Measurements from ENCODE around the gene NOTCH2. TPM values are rescaled to one million over a fixed set of nuclear protein-coding genes. Genes with fewer than 3 reads are reported as not detected.

The NOTCH2 gene
- total RNA-seq, 1 experiment from 2014 or later: 55.7 TPM

GRCh38 chr1:119891386-119891785, 178.1 kb downstream of the NOTCH2 start:
- intact Hi-C loops (cut with micrococcal nuclease; ENCODE audit: unreplicated experiment): no loop called here
- POLR2A ChIA-PET (ENCODE audit: low non-redundant PET): no interaction called here
- no peak overlapping the region for H3K4me3 ChIP-seq (ENCODE audit: low read depth, low read length, poor library complexity, severe bottlenecking)
- H3K4me1 ChIP-seq (ENCODE audit: insufficient read depth, low read length, poor library complexity, severe bottlenecking): no peaks in the 10 kb centered on the region
- no TSS peak for BruUV-seq (replicated peaks)
- H3K9me3 ChIP-seq (ENCODE audit: low read depth, low read length, poor library complexity, severe bottlenecking): no peaks in the 10 kb centered on the region
- CTCF ChIA-PET: no interaction called here
- no peaks in the 10 kb centered on the region for H3K27me3 ChIP-seq (replicated peaks; ENCODE audit: insufficient read depth, low read depth, low read length, poor library complexity)
- DNase-seq (ENCODE audit: low spot score): no peak
- H3K36me3 ChIP-seq (ENCODE audit: insufficient read depth, low read length, poor library complexity, severe bottlenecking): no peaks in the 10 kb centered on the region
- TF ChIP-seq CTCF (conservative IDR thresholded peaks at IDR 0.05; ENCODE audit: low read depth, low read length) (no peak), EZH2 (IDR thresholded peaks at IDR 0.05; ENCODE audit: borderline replicate concordance, low read depth, low read length, poor library complexity, severe bottlenecking) (no peak)
- no peak overlapping the region for H3K27ac ChIP-seq (ENCODE audit: low read depth, low read length, poor library complexity, severe bottlenecking)

GRCh38 chr1:119888476-119888875, 181.0 kb downstream of the NOTCH2 start:
- TF ChIP-seq EZH2 (IDR thresholded peaks at IDR 0.05; ENCODE audit: borderline replicate concordance, low read depth, low read length, poor library complexity, severe bottlenecking) (no peak), CTCF (conservative IDR thresholded peaks at IDR 0.05; ENCODE audit: low read depth, low read length) (no peak)
- POLR2A ChIA-PET (ENCODE audit: low non-redundant PET): no interaction called here

GRCh38 chr1:119887427-119887826, 182.0 kb downstream of the NOTCH2 start:
- TF ChIP-seq CTCF (conservative IDR thresholded peaks at IDR 0.05; ENCODE audit: low read depth, low read length) (no peak), EZH2 (IDR thresholded peaks at IDR 0.05; ENCODE audit: borderline replicate concordance, low read depth, low read length, poor library complexity, severe bottlenecking) (no peak)
- no peak for DNase-seq (ENCODE audit: low spot score)
- Histone ChIP-seq H3K27ac (ENCODE audit: low read depth, low read length, poor library complexity, severe bottlenecking) (no peak overlapping the region), H3K9me3 (ENCODE audit: low read depth, low read length, poor library complexity, severe bottlenecking) (no peaks in the 10 kb centered on the region), H3K27me3 (replicated peaks; ENCODE audit: insufficient read depth, low read depth, low read length, poor library complexity) (no peaks in the 10 kb centered on the region), H3K36me3 (ENCODE audit: insufficient read depth, low read length, poor library complexity, severe bottlenecking) (no peaks in the 10 kb centered on the region), H3K4me3 (ENCODE audit: low read depth, low read length, poor library complexity, severe bottlenecking) (no peak overlapping the region), H3K4me1 (ENCODE audit: insufficient read depth, low read length, poor library complexity, severe bottlenecking) (no peaks in the 10 kb centered on the region)
- intact Hi-C loops (cut with micrococcal nuclease; ENCODE audit: unreplicated experiment): no loop called here
- BruUV-seq (replicated peaks): no TSS peak
- CTCF ChIA-PET: no interaction called here
- POLR2A ChIA-PET (ENCODE audit: low non-redundant PET): no interaction called here

More at GRCh38 chr1:119888476-119888875, 181.0 kb downstream of the NOTCH2 start:
- Histone ChIP-seq H3K4me3 (ENCODE audit: low read depth, low read length, poor library complexity, severe bottlenecking) (no peak overlapping the region), H3K9me3 (ENCODE audit: low read depth, low read length, poor library complexity, severe bottlenecking) (no peaks in the 10 kb centered on the region), H3K27me3 (replicated peaks; ENCODE audit: insufficient read depth, low read depth, low read length, poor library complexity) (no peaks in the 10 kb centered on the region), H3K27ac (ENCODE audit: low read depth, low read length, poor library complexity, severe bottlenecking) (no peak overlapping the region), H3K4me1 (ENCODE audit: insufficient read depth, low read length, poor library complexity, severe bottlenecking) (no peaks in the 10 kb centered on the region), H3K36me3 (ENCODE audit: insufficient read depth, low read length, poor library complexity, severe bottlenecking) (no peaks in the 10 kb centered on the region)
- CTCF ChIA-PET: no interaction called here
- no peak for DNase-seq (ENCODE audit: low spot score)
- no TSS peak for BruUV-seq (replicated peaks)
- intact Hi-C loops (cut with micrococcal nuclease; ENCODE audit: unreplicated experiment): no loop called here
